A673 (cell line): ENCODE results near the gene CEP95.

Source experiments
- CTCF ChIP-seq: fragments of 300-800, 200-600 bp; sonication (generic); conservative IDR thresholded peaks from 2 replicates; pipeline ENCODE4 v1.5.1; 2017; ENCODE audit warnings: low read depth, mild to moderate bottlenecking, antibody characterized with exemption, low read length, moderate library complexity, mixed read lengths
- EZH2 ChIP-seq: fragments of 200-600 bp; sonication (generic); IDR thresholded peaks from 2 replicates; pipeline ENCODE4 v1.6.1; 2017; ENCODE audit warnings: borderline replicate concordance, low read depth, mild to moderate bottlenecking, mixed read lengths, antibody characterized with exemption, low read length; ENCODE audit not compliant: poor library complexity, severe bottlenecking

- no peak for TF ChIP-seq CTCF
- no peak for TF ChIP-seq EZH2
Observed at GRCh38 chr17:64496348-64496785, 10.4 kb upstream of the CEP95 start.
